HG03469 (cell line): ENCODE measurements around the gene PRKG1.
"Not testable (repeated sequence)": the region's sequence is repeated elsewhere in the genome, so short reads cannot be mapped to it uniquely, and the experiment has no call there.

Source experiments
- ATAC-seq: cut with Tn5 transposase; IDR thresholded peaks from one replicate; pipeline ENCODE4 v1.9.1; 2021; ENCODE audit warnings: mild to moderate bottlenecking, moderate library complexity, moderate number of reproducible peaks; ENCODE audit not compliant: unreplicated experiment

PRKG1 gene

GRCh38 chr10:51679841-51680240, 605.6 kb downstream of the PRKG1 start:
- no peak for ATAC-seq

GRCh38 chr10:51683031-51683691, 608.9 kb downstream of the PRKG1 start:
- ATAC-seq: no peak

DNA sequence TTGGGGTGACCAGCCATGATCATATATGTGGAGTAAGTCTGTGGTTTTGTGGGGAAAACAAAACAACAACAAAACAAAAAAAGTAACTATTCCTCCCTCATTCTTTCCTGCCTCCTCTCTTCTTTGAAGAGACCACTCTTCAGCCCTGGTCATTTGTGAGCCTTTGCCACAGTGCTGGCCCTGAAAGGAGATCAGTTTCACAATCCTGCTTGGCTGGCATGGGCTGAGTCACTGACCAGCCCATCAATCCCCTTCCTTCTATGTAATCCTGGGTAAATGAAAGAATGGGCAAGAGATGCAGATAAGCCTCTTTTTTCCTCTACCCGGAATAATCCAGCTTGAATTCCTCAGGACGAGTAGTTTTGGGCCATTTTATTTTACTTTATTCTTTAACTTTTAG, 611.5 kb downstream of the PRKG1 start:
- no peak for ATAC-seq

- no peak for ATAC-seq
Observed at GRCh38 chr10:51687296-51687695, 613.0 kb downstream of the PRKG1 start.

DNA sequence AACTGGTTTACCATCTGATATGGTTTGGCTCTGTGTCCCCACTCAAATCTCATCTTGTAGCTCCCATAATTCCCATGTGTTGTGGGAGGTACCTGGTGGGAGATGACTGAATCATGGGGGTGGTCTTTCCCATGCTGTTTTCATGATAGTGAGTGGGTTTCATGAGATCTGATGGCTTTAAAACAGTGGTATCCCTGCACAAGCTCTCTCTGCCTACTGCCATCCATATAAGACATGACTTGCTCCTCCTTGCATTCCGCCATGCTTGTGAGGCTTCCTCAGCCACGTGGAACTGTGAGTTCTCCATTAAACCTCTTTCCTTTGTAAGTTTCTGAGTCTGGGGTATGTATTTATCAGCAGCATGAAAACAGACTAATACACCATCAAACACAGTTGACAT, 614.5 kb downstream of the PRKG1 start:
- not testable (repeated sequence) for ATAC-seq

GRCh38 chr10:51689536-51689935, 615.2 kb downstream of the PRKG1 start:
- no peak for ATAC-seq

DNA sequence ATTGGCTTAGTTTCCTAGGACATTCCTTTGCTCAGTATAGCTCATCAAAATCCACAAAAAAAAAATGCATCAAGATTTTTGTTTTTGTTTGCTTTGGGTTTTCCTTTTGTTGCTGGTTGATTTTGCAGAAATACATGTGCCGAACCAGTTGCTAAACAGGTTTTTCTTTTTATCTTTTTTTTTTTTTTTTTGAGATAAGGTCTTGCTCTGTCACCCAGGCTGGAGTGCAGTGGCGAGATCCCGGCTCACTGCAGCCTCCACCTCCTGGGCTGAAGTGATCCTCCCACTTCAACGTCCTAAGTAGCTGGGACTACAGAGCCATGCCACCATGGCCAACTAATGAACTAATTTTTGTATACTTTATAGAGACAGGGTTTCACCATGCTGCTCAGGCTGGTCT, 616.8 kb downstream of the PRKG1 start:
- no peak for ATAC-seq

DNA sequence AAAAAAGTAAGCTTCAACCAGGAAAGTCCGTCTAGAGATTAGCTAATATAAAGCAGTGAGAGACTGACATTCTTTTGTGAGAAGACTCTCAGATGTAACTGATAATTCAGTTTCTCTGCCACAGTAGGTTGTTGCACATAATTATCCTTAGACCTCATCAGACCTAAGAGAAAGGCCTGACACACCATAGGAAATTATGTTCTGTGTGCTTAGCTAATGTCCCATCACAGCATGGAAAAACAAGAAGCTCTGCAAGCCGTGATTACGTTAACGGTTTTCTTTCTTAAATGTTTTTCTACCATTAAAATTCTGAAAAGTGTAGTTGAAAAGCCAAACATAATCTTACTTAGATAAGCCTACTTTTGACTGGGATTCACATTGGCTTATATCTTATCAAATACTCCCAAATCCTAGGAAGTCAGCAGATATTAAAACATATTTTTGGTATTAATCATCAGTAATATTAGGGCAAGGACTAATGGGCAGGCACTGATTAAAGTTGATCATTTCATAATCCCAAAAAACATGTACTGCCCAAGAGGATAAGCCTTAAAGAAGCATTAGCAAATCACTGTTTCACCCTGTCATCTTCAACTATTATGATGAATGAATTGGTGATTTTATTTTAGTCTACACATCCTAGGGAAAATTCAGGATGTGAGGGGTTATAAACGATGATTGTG, 619.9 kb downstream of the PRKG1 start:
- no peak for ATAC-seq

DNA sequence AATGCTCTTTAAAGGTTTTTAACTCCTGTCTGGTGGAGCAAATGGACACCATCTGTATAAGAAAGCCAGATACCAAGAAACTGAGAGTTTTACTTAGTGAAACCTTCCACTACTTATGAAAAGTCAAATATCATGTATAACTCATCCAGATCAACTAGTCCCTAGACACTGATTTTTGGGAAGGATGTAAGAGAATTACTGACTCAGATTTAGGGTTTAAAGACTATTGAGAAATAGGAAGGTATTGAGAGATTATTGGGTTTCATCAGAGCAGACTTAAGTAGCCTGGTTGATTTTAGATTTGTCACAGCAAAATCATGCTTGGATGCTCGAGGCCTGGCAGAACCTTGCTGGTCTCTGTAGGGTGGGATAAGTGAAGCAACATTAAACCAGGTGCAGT, 622.0 kb downstream of the PRKG1 start:
- ATAC-seq: no peak

DNA sequence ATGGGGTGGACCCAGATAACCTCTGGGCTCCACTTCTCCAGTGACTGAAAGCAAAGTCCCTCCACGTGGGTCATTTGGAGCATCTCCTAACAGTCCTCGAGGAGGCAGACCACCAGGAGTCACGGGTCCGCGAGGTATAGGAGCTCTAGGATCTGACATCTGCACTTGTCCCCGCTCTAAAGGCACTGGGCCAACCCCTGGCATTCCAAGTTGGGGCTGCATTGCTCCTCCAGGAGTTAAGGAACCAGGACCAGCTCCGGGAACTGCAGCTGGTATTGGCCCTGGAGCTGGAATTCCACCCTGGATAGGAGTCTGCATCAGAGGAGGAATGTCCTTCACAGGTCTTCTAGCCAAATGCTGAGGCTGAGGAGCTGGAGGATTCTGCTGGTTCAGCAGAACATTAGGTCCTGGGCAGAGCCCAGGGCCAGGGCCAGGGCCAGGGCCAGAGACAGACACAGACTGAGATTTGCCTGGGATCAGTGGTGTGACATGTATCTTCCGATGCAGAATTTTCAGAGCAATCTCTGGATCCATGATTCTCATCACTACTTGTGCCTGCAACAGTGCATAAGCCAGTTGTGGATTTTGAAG, 624.3 kb downstream of the PRKG1 start:
- no peak for ATAC-seq

DNA sequence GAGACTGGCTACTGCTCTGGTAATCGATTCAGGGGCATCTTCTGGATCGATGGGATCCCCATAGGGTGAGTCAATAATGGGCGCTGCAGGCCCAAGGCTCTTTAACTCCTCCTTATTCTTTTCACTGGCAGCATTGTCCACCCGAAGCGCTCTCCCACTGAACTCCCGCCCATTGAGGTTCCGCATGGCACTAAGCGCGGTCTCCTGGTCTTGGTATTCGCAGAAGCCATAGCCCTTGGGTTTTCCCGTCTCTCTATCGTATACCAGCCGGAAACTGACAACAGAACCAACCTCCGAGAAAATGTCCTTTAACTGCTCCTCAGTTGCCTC, 624.8 kb downstream of the PRKG1 start:
- ATAC-seq: peak; percentile 14

GRCh38 chr10:51699475-51700227, 625.4 kb downstream of the PRKG1 start, which contains the start of gene CSTF2T:
Gene CSTF2T, minus strand, starts transcription at chr10:51699595. Its CDS starts 46 bp downstream, at chr10:51699549.
- ATAC-seq: peak; percentile 89

DNA sequence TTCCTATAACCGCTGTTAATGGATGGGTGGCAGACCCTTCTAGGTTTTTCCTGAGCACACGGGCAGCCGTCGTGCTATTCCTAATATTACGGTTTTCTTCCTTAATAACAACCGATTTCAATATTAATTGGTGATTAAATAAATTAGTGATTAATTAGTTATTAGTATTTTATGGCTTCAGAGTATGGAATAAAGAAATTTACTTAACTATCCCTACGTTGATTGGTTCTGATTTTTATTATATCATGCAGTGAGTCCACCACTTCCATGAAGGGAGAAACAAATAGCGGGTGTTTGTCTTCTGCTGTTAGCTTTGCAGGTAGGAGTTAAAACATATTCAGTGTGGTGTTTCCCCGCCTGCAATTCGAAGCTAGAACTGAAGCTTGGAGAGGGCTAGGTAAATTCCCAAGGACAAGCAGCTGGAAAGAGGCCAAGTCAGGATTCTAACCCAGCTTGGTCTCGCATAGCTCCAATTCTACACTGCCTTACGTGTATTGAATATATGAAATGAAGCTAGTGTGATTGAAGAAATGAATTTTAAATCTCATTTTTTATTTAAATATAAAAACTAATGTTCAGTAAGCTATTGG, 626.0 kb downstream of the PRKG1 start:
- ATAC-seq: no peak

GRCh38 chr10:51705774-51706173, 631.5 kb downstream of the PRKG1 start:
- ATAC-seq: no peak

DNA sequence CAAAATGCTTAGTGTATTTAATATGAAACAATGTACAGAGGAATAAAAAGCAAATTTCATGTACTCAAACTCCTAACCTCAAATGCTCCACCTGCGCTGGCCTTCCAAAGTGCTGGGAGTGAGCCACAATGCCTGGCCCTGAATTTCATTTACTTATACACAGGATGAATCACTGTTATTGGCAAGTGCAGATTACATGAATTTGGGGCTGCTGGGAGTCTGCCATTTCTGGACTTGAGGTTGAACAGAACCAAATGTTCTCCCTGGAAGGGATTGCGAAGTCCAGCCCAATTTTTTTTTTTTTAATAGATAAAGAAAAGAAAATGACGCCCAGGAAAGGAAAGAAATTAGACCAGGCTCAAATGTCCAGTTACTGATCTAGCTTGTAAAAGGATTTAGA, 631.9 kb downstream of the PRKG1 start:
- no peak for ATAC-seq

- no peak for ATAC-seq
Observed at GRCh38 chr10:51707392-51707791, 633.1 kb downstream of the PRKG1 start.

DNA sequence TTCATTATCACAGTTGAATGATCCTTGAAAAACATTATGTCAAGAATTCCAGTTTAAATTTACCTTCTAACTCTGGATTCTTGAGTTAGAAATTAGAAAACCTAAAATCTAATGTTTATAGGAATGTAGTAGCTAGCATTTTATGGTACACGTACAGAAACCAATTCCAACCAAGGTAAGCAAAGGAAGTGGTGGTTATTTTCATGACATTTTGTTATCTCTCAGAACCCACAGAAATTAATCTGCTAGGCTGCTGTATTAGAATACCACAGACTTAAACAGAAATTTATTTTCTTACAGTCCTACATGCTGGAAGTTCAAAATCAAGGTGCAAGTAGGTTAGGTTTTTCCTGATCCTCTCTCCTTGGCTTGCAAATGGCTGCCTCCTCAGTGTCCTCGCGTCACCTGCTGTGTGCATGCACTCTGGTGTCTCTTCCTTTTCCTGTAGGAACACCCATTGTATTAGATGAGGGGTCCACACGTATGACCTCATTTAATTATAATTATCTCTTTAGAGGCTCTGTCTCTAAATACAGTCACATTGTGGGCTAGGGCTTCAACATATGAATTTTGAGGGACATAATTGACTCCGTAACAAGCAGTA, 633.6 kb downstream of the PRKG1 start:
- ATAC-seq: no peak

GRCh38 chr10:51708609-51709008, 634.3 kb downstream of the PRKG1 start:
- ATAC-seq: no peak

DNA sequence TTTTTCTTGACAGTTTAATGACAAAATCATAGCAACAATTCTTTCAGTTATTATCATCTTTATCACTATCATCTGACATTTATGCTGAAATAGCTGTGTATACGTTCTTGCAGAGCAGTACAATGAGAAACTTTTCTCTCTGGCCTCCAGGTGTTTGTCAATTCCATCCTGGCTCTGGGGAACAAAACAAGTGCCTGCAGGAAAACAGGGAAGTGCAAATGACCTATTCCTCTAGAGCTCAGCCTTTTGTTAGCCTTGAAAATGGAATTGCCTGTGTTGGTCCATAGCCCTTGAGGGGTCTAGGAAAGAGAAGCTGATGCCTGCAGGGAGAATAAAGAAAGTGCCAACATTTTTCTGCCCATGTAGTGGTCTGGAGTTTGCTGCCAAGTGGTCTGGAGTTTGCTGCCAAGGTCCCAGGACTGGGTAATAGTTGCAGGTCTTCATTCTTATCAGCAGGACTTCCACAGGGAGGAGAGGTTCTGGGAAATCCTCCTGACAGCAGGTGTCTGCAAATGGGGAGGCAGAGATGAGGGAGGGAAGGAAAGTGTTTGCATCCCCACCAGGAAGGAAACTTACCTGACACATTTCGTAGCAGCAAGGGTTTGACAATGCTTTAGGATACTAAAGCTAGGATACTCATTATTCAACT, 635.2 kb downstream of the PRKG1 start:
- no peak for ATAC-seq

DNA sequence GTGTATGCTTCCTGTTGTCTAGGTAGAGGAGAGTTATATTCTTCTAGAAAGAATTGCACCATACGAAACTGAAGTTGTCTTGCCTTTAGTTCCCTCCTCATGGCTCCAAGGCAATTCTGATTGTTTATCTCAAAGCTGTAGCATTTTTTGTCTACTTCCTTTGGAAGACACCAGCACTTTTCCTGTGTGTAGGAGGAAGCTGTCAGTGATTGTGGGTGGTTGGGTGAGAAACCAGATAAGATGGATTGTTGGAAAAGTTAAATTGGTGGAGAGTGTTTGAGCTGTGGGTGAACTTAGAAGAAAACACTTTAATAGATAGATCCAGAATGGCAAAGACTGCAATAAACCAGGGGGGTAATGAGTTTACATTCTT, 637.2 kb downstream of the PRKG1 start:
- ATAC-seq: no peak
